ENCODE data around the gene FAM167B.

Gene FAM167B

DNA sequence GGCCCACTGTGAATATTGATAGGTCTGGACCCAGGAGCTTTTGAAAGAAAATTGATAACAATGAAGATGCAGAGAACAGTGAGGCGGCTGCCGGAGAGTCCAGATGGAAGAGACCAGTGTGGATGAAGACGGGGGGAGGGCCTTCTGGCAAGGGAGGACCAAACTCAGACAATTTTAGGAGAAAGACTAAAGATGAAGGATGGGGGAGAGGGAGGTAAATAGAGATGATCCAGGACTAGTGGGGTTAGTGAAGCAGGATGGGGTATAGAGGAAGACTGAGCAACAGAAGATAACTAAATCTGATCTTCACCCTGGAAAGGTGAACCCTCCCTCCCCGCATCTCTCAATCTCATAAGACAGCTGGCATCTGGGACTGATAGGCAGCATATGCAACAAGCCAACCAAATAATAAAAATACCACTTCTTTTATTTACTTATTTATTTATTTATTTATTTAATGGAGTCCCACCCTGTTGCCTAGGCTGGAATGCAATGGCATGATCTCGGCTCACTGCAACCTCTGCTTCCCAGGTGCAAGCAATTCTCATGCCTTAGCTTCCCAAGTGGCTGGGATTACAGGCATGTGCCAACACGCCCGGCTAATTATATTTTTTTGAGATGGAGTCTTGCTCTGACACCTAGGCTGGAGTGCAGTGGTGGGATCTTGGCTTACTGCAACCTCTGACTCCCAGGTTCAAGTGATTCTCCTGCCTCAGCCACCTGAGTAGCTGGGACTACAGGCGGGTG lies 14.3 kb upstream of the FAM167B start:
- ChIA-PET POLR2A (interaction anchor here (0.7 kb wide), 1 partner anchor 53 kb away, joined by 3 read pairs; the partner anchor contains the start of gene TXLNA), CTCF (no interaction called here)
- DNase-seq (ENCODE audit: extremely low spot score): no peak
- TF ChIP-seq CTBP1 (IDR thresholded peaks at IDR 0.05; ENCODE audit: borderline replicate concordance): no peak
- peak; percentile 20; the same call in 1 of the 2 replicates for TF ChIP-seq BHLHE40 (IDR thresholded peaks at IDR 0.05; ENCODE audit: borderline replicate concordance)
- TF ChIP-seq FOXM1 (IDR thresholded peaks at IDR 0.05; ENCODE audit: borderline replicate concordance): no peak

DNA sequence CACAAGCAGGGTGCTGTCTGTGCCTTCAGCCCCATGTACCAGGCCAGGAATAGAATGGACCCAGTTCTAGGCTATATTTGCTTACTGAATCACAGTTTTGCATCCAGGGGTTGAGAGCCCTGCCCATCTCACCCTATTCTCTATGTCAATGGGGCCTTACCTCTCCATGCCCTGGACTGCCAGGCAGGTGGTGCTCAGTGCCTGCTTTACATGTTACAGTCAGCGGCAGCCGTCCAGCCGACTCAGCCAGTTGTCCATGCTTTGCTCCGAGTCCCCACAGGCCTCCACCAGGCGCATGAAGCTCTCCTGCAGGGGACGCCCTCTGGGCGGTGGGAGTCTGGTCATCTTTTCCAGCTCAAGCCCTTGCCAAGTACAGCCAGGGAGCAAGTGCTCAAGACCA lies 12.2 kb upstream of the FAM167B start:
- DNase-seq (ENCODE audit: extremely low spot score): no peak
- CTCF ChIA-PET: interaction anchor here (0.6 kb wide), 1 partner anchor 19 kb away, joined by 5 read pairs; no protein-coding TSS in a partner anchor

DNA sequence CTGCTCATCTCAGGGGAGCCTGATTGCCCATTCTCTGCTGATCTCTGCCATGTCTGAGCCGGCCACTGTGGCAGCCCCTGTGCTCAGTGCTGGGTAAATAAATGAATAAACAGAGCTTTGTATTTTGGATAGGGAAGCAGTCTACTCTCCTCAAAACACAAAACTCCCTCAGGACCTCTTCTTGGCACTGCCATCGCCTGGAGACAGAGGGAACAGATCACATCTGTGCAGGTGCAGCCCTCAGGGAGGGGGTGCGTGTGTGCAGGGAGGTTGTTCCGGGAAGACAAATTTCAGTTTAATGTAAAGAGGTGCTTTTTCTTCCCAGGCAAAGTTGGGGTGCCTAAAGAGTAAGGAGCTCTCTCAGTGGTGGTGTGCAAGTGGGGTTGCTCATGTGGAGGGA lies 7.7 kb upstream of the FAM167B start:
- CTCF ChIA-PET: interaction anchor here (0.8 kb wide), 1 partner anchor 9 kb away, joined by 6 read pairs; no protein-coding TSS in a partner anchor
- POLR2A ChIA-PET: interaction anchor here (2.2 kb wide), 1 partner anchor 9 kb away, joined by 8 read pairs; no protein-coding TSS in a partner anchor

More for the DNA sequence above, 12.2 kb upstream of the FAM167B start:
- TF ChIP-seq ARNT (IDR thresholded peaks at IDR 0.05): no peak
- TF ChIP-seq SP1 (IDR thresholded peaks at IDR 0.05): no peak
- no peak for TF ChIP-seq SUZ12 (IDR thresholded peaks at IDR 0.05)
- TF ChIP-seq, protein P1, sequence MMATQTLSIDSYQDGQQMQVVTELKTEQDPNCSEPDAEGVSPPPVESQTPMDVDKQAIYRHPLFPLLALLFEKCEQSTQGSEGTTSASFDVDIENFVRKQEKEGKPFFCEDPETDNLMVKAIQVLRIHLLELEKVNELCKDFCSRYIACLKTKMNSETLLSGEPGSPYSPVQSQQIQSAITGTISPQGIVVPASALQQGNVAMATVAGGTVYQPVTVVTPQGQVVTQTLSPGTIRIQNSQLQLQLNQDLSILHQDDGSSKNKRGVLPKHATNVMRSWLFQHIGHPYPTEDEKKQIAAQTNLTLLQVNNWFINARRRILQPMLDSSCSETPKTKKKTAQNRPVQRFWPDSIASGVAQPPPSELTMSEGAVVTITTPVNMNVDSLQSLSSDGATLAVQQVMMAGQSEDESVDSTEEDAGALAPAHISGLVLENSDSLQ (IDR thresholded peaks at IDR 0.05): no peak
- TF ChIP-seq TARDBP (IDR thresholded peaks at IDR 0.05): no peak
- POLR2A ChIA-PET: no interaction called here

DNA sequence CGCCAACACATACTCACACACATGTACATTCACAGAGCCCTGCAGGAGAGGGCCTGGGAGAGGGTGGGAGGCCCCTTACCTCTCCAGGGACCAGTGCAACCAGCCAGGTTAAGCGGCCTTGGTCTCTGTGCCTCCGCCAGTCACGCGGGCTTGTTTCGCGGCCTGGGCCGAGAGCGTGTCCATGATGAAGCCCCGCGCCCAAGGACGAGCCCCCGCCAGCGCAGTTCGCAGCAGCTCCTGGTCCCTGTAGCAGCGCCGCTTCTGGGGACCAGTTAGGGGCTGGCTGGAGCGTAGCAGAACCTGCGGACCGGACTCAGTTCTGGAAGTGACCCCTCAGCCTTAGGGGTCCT lies 7.3 kb upstream of the FAM167B start:
- TF ChIP-seq CTBP1 (IDR thresholded peaks at IDR 0.05; ENCODE audit: borderline replicate concordance) (no peak), LEF1 (IDR thresholded peaks at IDR 0.05; ENCODE audit: borderline replicate concordance) (no peak), ZNF384 (IDR thresholded peaks at IDR 0.05) (no peak), ELF4 (IDR thresholded peaks at IDR 0.05) (no peak), BHLHE40 (IDR thresholded peaks at IDR 0.05; ENCODE audit: borderline replicate concordance) (no peak), SP1 (IDR thresholded peaks at IDR 0.05) (no peak), FOXK2 (IDR thresholded peaks at IDR 0.05) (no peak), SUZ12 (IDR thresholded peaks at IDR 0.05) (no peak), HDGF (IDR thresholded peaks at IDR 0.05; ENCODE audit: borderline replicate concordance) (no peak)
- TF ChIP-seq, protein P1 (IDR thresholded peaks at IDR 0.05): no peak
- ChIA-PET CTCF (interaction anchor here (0.8 kb wide), 1 partner anchor 9 kb away, joined by 6 read pairs; no protein-coding TSS in a partner anchor), POLR2A (interaction anchor here (2.2 kb wide), 1 partner anchor 9 kb away, joined by 8 read pairs; no protein-coding TSS in a partner anchor)
- no peak for DNase-seq (ENCODE audit: extremely low spot score)

More for the DNA sequence above, 7.7 kb upstream of the FAM167B start:
- DNase-seq (ENCODE audit: extremely low spot score): no peak
- TF ChIP-seq HDGF (IDR thresholded peaks at IDR 0.05; ENCODE audit: borderline replicate concordance): no peak
- TF ChIP-seq CTBP1 (IDR thresholded peaks at IDR 0.05; ENCODE audit: borderline replicate concordance): no peak
- TF ChIP-seq, protein P1 (IDR thresholded peaks at IDR 0.05): no peak
- no peak for TF ChIP-seq SUZ12 (IDR thresholded peaks at IDR 0.05)
- no peak for TF ChIP-seq NFRKB (IDR thresholded peaks at IDR 0.05)
- no peak for TF ChIP-seq FOXA1 (IDR thresholded peaks at IDR 0.05)
- TF ChIP-seq ARNT (IDR thresholded peaks at IDR 0.05): no peak
- no peak for TF ChIP-seq TARDBP (IDR thresholded peaks at IDR 0.05)
- no peak for TF ChIP-seq BHLHE40 (IDR thresholded peaks at IDR 0.05; ENCODE audit: borderline replicate concordance)
- TF ChIP-seq L3MBTL2 (conservative IDR thresholded peaks at IDR 0.05): no peak
- TF ChIP-seq SP1 (IDR thresholded peaks at IDR 0.05): no peak
- no peak for TF ChIP-seq FOXK2 (IDR thresholded peaks at IDR 0.05)
- TF ChIP-seq LEF1 (IDR thresholded peaks at IDR 0.05; ENCODE audit: borderline replicate concordance): no peak
- no peak for TF ChIP-seq ELF4 (IDR thresholded peaks at IDR 0.05)
- TF ChIP-seq ZNF384 (IDR thresholded peaks at IDR 0.05): no peak
- TF ChIP-seq FOXM1 (IDR thresholded peaks at IDR 0.05; ENCODE audit: borderline replicate concordance): no peak

DNA sequence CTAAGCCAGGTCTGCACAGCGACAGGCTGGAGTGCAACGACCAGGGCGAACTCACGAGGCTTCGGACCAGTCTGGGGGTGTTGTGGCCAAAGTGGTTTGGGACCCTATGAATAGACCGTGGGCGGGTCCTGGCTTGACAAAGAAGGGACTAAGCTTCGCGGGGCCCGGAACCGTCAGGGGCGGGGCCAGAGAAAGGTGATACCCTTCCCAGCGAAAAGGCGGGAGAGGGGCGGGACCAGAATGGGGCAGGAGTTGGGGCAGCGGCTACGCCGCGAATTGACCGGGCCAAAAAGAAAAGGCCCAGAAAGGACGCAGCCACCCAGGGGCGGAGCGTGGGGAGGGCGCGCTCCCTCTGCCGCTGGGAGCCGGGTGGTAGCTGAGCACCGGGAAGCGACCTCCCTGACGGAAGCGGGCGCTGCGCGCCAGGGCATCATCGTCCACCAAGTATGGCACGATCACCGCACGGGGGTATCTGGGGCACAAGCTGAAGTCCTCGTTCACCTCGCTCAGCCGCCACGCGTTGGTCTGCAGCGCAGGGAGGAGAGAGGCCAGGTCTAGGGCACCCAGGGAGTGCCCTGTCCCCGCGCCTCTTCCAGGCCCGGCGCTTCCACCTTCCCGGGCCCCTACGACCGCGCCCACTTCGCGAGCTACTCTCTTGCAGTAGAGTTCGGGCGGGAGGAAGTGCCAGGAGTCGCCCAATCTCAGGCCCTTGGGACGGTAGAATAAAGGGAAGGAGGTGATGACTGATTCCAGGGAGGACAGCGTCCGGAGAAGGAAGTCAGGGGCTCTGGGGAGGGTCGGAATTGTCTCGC lies 6.7 kb upstream of the FAM167B start:
- ChIA-PET POLR2A (interaction anchor here (2.2 kb wide), 1 partner anchor 8 kb away, joined by 8 read pairs; no protein-coding TSS in a partner anchor), CTCF (interaction anchor here (0.8 kb wide), 1 partner anchor 8 kb away, joined by 6 read pairs; no protein-coding TSS in a partner anchor)
- DNase-seq (ENCODE audit: extremely low spot score): no peak
- TF ChIP-seq L3MBTL2 (conservative IDR thresholded peaks at IDR 0.05): peak; percentile 40; the same call in 1 of the 2 replicates
- no peak for TF ChIP-seq TARDBP (IDR thresholded peaks at IDR 0.05)
